Activated B cell treated with CpG ODN at 0.5 μM for 24 hours (primary cell): Measurements from ENCODE around the gene NRIP1. TPM values are rescaled to one million over a fixed set of nuclear protein-coding genes. Genes with fewer than 3 reads are reported as not detected.

Source experiments
- ATAC-seq: fragments of 200-7000 bp; cut with Tn5 transposase; one replicate; pipeline ENCODE4 v1.10.0; 2021; ENCODE audit warnings: low read depth, mild to moderate bottlenecking, moderate library complexity
- CTCF ChIA-PET: fragments of 350-600 bp; sonication (Branson Sonifier 250); formaldehyde crosslinking; loops from one replicate; lab custom pipeline; 2021; ENCODE audit warnings: antibody characterized with exemption; lab: Charles Lee
- POLR2A ChIA-PET: fragments of 350-600 bp; sonication (Branson Sonifier 250); formaldehyde crosslinking; loops from one replicate; lab custom pipeline; 2021; ENCODE audit warnings: antibody characterized with exemption; lab: Charles Lee
- DNase-seq: peaks from one replicate; pipeline ENCODE4 v3.0.0; 2022
- H3K27ac Mint-ChIP-seq: one replicate; pipeline ENCODE4 v1.8.0; 2020; ENCODE audit warnings: mixed read lengths
- H3K27me3 Mint-ChIP-seq: one replicate; pipeline ENCODE4 v1.8.0; 2021; ENCODE audit warnings: mixed read lengths
- H3K36me3 Mint-ChIP-seq: one replicate; pipeline ENCODE4 v1.8.0; 2021; ENCODE audit warnings: low read depth, mixed read lengths
- H3K4me1 Mint-ChIP-seq: one replicate; pipeline ENCODE4 v1.8.0; 2021; ENCODE audit warnings: mixed read lengths
- H3K4me3 Mint-ChIP-seq: one replicate; pipeline ENCODE4 v1.8.0; 2020; ENCODE audit warnings: mild to moderate bottlenecking, mixed read lengths
- H3K9me3 Mint-ChIP-seq: one replicate; pipeline ENCODE4 v1.8.0; 2020; ENCODE audit warnings: mixed read lengths
- intact Hi-C: fragments of 100-400 bp; cut with micrococcal nuclease; formaldehyde crosslinking; loops from one replicate; pipeline ENCODE4 v1.15.1; 2024
- total RNA-seq: library from RNA; stranded (reverse); gene quantifications from 2 replicates; pipeline ENCODE4 v1.2.3, GENCODE V29; 2022
- TF ChIP-seq, protein P1 (sequence below): fragments of 200-600 bp; IDR thresholded peaks from one replicate; pipeline ENCODE4 v1.8.0; 2022; ENCODE audit warnings: antibody characterized with exemption, mild to moderate bottlenecking

Gene NRIP1
- total RNA-seq, 1 donor from 2014 or later = 26.6 TPM

GRCh38 chr21:14987370-14988170 is 77.2 kb downstream of the NRIP1 start:
- ATAC-seq (no peak), DNase-seq (no peak)
- H3K27me3 Mint-ChIP-seq = no peaks in the 10 kb centered on the region
- no peak overlapping the region for H3K27ac Mint-ChIP-seq
- POLR2A ChIA-PET = no interaction called here
- CTCF ChIA-PET = no interaction called here
- H3K4me3 Mint-ChIP-seq = no peak overlapping the region
- TF ChIP-seq, protein P1, sequence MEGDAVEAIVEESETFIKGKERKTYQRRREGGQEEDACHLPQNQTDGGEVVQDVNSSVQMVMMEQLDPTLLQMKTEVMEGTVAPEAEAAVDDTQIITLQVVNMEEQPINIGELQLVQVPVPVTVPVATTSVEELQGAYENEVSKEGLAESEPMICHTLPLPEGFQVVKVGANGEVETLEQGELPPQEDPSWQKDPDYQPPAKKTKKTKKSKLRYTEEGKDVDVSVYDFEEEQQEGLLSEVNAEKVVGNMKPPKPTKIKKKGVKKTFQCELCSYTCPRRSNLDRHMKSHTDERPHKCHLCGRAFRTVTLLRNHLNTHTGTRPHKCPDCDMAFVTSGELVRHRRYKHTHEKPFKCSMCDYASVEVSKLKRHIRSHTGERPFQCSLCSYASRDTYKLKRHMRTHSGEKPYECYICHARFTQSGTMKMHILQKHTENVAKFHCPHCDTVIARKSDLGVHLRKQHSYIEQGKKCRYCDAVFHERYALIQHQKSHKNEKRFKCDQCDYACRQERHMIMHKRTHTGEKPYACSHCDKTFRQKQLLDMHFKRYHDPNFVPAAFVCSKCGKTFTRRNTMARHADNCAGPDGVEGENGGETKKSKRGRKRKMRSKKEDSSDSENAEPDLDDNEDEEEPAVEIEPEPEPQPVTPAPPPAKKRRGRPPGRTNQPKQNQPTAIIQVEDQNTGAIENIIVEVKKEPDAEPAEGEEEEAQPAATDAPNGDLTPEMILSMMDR = no peak
- intact Hi-C loops = no loop called here
- H3K36me3 Mint-ChIP-seq = peaks cover 50% of the 10 kb centered on the region
- H3K9me3 Mint-ChIP-seq = no peaks in the 10 kb centered on the region
- peaks cover 10% of the 10 kb centered on the region for H3K4me1 Mint-ChIP-seq

DNA sequence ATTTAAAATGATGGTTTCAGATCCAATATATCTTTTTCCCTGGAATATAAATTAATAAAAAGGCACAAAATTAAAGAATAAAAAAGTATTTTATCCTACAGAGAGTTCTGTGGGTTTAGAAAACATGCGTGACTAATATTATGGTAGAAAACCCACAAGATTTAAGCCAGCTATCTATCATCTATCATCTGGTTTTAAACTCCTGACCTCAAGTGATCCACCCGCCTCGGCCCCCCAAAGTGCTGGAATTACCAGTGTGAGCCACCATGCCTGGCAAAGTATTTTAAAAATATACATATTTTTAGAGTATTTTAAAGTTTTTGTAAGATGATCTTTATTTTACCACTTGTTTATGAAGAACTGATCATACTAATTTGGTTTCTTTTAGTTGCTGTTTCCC is 79.5 kb downstream of the NRIP1 start:
- intact Hi-C loops = no loop called here
- Mint-ChIP-seq H3K36me3 (peaks cover 38% of the 10 kb centered on the region), H3K27me3 (no peaks in the 10 kb centered on the region), H3K4me3 (no peak overlapping the region), H3K27ac (no peak overlapping the region), H3K9me3 (no peaks in the 10 kb centered on the region), H3K4me1 (no peaks in the 10 kb centered on the region)
- DNase-seq = no peak
- no peak for ATAC-seq
- POLR2A ChIA-PET = no interaction called here
- TF ChIP-seq, protein P1 = no peak
- CTCF ChIA-PET = interaction anchor here (1.5 kb wide), 1 partner anchor 121 kb away, joined by 3 read pairs; no protein-coding TSS in a partner anchor

- H3K4me1 Mint-ChIP-seq = peaks cover 5% of the 10 kb centered on the region
- CTCF ChIA-PET = no interaction called here
- H3K27ac Mint-ChIP-seq = no peak overlapping the region
- no peaks in the 10 kb centered on the region for H3K27me3 Mint-ChIP-seq
- DNase-seq (no peak), ATAC-seq (no peak)
- H3K9me3 Mint-ChIP-seq = no peaks in the 10 kb centered on the region
- no peak overlapping the region for H3K4me3 Mint-ChIP-seq
- H3K36me3 Mint-ChIP-seq = peaks cover 28% of the 10 kb centered on the region
- intact Hi-C loops = no loop called here
- POLR2A ChIA-PET = no interaction called here
- TF ChIP-seq, protein P1 = no peak
Measured at GRCh38 chr21:14982336-14982735, 82.5 kb downstream of the NRIP1 start.

DNA sequence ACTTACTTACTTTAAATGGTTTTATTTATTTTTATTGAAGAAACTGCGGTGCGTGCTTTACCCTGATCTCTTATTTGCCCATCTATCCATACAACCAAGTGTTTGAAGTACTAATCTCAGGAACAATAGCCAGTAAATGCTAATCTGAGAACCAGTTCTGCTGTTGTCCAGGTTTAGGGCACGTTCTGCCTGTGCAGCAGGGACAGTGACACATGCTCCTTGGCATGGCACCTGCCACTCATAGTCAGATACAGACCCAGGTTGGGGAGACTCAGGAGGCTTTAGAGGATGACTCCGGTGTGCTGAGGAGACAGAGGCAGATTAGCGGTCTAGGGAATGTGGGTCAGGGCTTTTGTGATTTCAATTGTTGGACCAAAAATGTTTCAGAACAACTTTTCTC is 83.6 kb downstream of the NRIP1 start:
- ChIA-PET CTCF (no interaction called here), POLR2A (no interaction called here)
- Mint-ChIP-seq H3K4me3 (no peak overlapping the region), H3K27me3 (no peaks in the 10 kb centered on the region), H3K36me3 (peaks cover 24% of the 10 kb centered on the region), H3K9me3 (no peaks in the 10 kb centered on the region), H3K27ac (no peak overlapping the region), H3K4me1 (peaks cover 5% of the 10 kb centered on the region)
- DNase-seq = no peak
- no peak for ATAC-seq
- TF ChIP-seq, protein P1 = no peak
- intact Hi-C loops = no loop called here

- Mint-ChIP-seq H3K27ac (no peak overlapping the region), H3K27me3 (no peaks in the 10 kb centered on the region), H3K36me3 (peaks cover 22% of the 10 kb centered on the region), H3K4me1 (peaks cover 5% of the 10 kb centered on the region), H3K4me3 (no peak overlapping the region), H3K9me3 (no peaks in the 10 kb centered on the region)
- TF ChIP-seq, protein P1 = no peak
- ATAC-seq (no peak), DNase-seq (no peak)
- ChIA-PET POLR2A (no interaction called here), CTCF (no interaction called here)
- intact Hi-C loops = no loop called here
Measured at GRCh38 chr21:14979264-14979663, 85.5 kb downstream of the NRIP1 start.
